Lower lobe of right lung (tissue), 2 donors: ENCODE results near the gene TMEM132C. TPM values are rescaled to one million over a fixed set of nuclear protein-coding genes. Genes with fewer than 3 reads are reported as not detected.
"Not testable (repeated sequence)": the region's sequence is repeated elsewhere in the genome, so short reads cannot be mapped to it uniquely, and the experiment has no call there.

Experiments used
- ATAC-seq, 2 donors: fragments of 200-7000 bp; cut with Tn5 transposase; one replicate each; pipeline ENCODE4 v1.9.1; 2020 to 2022; ENCODE audit warnings: mild to moderate bottlenecking in 2 of 2, moderate library complexity in 2 of 2
- DNase-seq: peaks from one replicate; pipeline ENCODE4 v3.0.0-alpha.2; 2020
- H3K27ac ChIP-seq: fragments of 200-600 bp; one replicate; pipeline ENCODE4 v1.8.0; 2022
- H3K27me3 ChIP-seq: fragments of 200-600 bp; one replicate; pipeline ENCODE4 v1.8.0; 2022; ENCODE audit warnings: low read depth
- H3K36me3 ChIP-seq: fragments of 200-600 bp; one replicate; pipeline ENCODE4 v1.8.0; 2022; ENCODE audit warnings: mild to moderate bottlenecking
- H3K4me1 ChIP-seq: fragments of 200-600 bp; one replicate; pipeline ENCODE4 v1.8.0; 2022
- H3K4me3 ChIP-seq: fragments of 200-600 bp; one replicate; pipeline ENCODE4 v1.8.0; 2022; ENCODE audit warnings: mild to moderate bottlenecking
- H3K9me3 ChIP-seq: fragments of 200-600 bp; one replicate; pipeline ENCODE4 v1.8.0; 2022
- CTCF ChIP-seq: fragments of 200-600 bp; IDR thresholded peaks from one replicate; pipeline ENCODE4 v1.8.0; 2022; ENCODE audit warnings: antibody characterized with exemption, mild to moderate bottlenecking
- intact Hi-C: fragments of 100-400 bp; cut with DNase I; formaldehyde crosslinking; loops from one replicate; pipeline ENCODE4 v1.11.0; 2022
- total RNA-seq: library from RNA; stranded (reverse); fragmentation: NEBNext Ultra II Directional; extraction: Animal tissue kit (Norgen Biotek cat#: 25700); gene quantifications from one replicate; pipeline ENCODE4 v1.2.1, GENCODE V29; 2021
- donor health status: DM: no; HTN: yes; CAD: no; lungs with severe emphysema.

The TMEM132C gene
- total RNA-seq, 1 donor from 2014 or later: 1.6 TPM

GRCh38 chr12:128240745-128241144 lies 26.2 kb upstream of the TMEM132C start:
- Histone ChIP-seq H3K27me3 (no peaks in the 10 kb centered on the region), H3K4me3 (no peak overlapping the region), H3K27ac (no peak overlapping the region), H3K9me3 (no peaks in the 10 kb centered on the region), H3K36me3 (no peaks in the 10 kb centered on the region), H3K4me1 (no peaks in the 10 kb centered on the region)
- DNase-seq (no peak), ATAC-seq (no peak)
- intact Hi-C loops: no loop called here
- no peak for TF ChIP-seq CTCF

DNA sequence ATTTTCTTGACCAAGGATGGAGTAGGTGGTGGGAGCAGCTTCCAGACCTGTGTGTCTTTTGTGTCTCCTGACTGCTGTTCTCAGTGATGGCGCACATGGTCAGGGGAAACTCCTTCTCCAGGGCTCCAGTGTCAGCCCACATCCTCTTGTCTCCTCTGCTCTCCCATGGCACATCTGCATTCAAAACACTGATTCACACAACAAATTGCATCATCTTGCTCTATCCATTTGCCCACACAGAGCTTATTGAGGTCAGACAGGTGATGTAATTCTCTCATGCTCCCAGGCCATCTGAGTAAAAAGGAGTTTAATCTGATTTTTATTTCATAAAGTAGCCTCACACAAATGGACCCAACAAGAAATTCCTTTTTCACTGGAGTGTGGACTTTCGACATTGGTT lies 21.8 kb upstream of the TMEM132C start:
- no peak overlapping the region for H3K4me3 ChIP-seq
- H3K4me1 ChIP-seq: no peaks in the 10 kb centered on the region
- H3K27me3 ChIP-seq: no peaks in the 10 kb centered on the region
- ATAC-seq: no peak
- H3K27ac ChIP-seq: no peak overlapping the region
- TF ChIP-seq CTCF: no peak
- intact Hi-C loops: no loop called here
- no peaks in the 10 kb centered on the region for H3K36me3 ChIP-seq
- no peak for DNase-seq
- H3K9me3 ChIP-seq: no peaks in the 10 kb centered on the region

DNA sequence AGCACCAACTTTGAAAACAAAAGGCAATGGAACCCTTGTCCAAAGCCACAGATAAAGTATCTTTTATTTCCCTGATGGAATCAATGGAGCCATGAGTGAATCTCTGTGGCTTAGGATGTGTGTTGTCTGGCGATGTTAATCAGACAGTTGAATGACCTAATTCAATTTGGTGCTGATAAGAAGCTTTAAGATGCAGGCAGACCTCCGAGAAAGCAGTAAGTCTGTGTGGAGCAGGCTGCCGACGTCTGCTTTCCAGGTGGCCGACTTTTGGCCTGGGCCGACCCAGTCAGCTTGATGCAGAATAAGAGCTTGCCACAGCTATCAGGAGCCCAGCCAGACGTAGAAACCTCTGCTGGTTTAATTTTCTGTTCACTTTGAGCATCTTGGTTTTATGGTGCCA lies 21.1 kb upstream of the TMEM132C start:
- H3K36me3 ChIP-seq: no peaks in the 10 kb centered on the region
- no peaks in the 10 kb centered on the region for H3K4me1 ChIP-seq
- DNase-seq (no peak), ATAC-seq (no peak)
- intact Hi-C loops: no loop called here
- TF ChIP-seq CTCF: no peak
- H3K27ac ChIP-seq: no peak overlapping the region
- no peaks in the 10 kb centered on the region for H3K9me3 ChIP-seq
- no peaks in the 10 kb centered on the region for H3K27me3 ChIP-seq
- H3K4me3 ChIP-seq: no peak overlapping the region

DNA sequence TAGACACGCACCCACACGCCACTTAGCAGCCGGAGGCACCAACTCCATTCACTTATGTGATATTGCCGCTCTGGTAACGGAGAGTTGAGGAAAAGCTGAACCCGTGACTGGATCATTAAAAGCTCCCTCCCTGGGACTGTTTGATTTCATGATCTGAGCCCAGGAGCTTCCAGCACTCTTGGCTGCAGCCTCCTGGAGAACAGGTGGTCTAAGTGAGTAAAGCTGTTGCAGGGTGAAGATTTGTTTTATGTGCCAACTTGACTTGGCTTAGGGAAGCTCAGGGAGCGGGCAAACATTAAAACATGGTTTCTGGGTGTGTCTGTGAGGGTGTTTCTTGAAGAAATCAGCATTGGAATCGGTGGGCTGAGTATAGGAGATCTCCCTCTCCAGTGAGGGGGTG lies 16.9 kb upstream of the TMEM132C start:
- Histone ChIP-seq H3K4me1 (no peaks in the 10 kb centered on the region), H3K27ac (no peak overlapping the region), H3K36me3 (no peaks in the 10 kb centered on the region), H3K27me3 (no peaks in the 10 kb centered on the region), H3K4me3 (no peak overlapping the region), H3K9me3 (no peaks in the 10 kb centered on the region)
- intact Hi-C loops: no loop called here
- TF ChIP-seq CTCF: no peak
- no peak for ATAC-seq
- DNase-seq: no peak

DNA sequence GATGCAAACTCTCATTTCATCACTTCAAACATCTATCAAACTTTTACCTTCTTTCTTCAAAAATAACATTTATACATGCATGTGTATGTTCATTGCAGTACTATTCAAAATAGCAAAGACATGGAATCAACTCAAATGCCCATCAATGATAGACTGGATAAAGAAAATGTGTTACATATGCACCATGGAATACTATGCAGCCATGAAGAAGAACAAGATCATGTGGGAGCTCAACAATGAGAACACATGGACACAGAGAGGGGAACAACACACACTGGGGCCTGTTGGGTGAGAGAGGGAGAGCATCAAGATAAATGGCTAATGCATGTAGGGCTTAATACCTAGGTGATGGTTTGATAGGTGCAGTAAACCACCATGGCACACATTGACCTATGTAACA lies 13.1 kb upstream of the TMEM132C start:
- DNase-seq, H3K36me3 ChIP-seq, H3K9me3 ChIP-seq, H3K27ac ChIP-seq, H3K27me3 ChIP-seq, H3K4me3 ChIP-seq, ATAC-seq, H3K4me1 ChIP-seq, intact Hi-C loops: not testable (repeated sequence)

- ATAC-seq: no peak
- no peak overlapping the region for H3K4me3 ChIP-seq
- no peaks in the 10 kb centered on the region for H3K36me3 ChIP-seq
- peaks cover 15% of the 10 kb centered on the region for H3K27me3 ChIP-seq
- no peaks in the 10 kb centered on the region for H3K4me1 ChIP-seq
- no peak overlapping the region for H3K27ac ChIP-seq
- no peak for DNase-seq
- no peaks in the 10 kb centered on the region for H3K9me3 ChIP-seq
- TF ChIP-seq CTCF: no peak
- intact Hi-C loops: no loop called here
Observed at GRCh38 chr12:128258866-128259555, 8.0 kb upstream of the TMEM132C start.
